ENCODE measurements around the gene NME2. TPM values are rescaled to one million over a fixed set of nuclear protein-coding genes. Genes with fewer than 3 reads are reported as not detected.
"Not testable (repeated sequence)": the region's sequence is repeated elsewhere in the genome, so short reads cannot be mapped to it uniquely, and the experiment has no call there.

NME2 gene
- total RNA-seq, 2 experiments from 2014 or later = 942 to 954 TPM

- POLR2A ChIA-PET = no interaction called here
- CTCF ChIA-PET = interaction anchor here (0.6 to 0.7 kb wide), 2 partner anchors 45 to 149 kb away, joined by 3 read pairs; no protein-coding TSS in a partner anchor
These were observed 18.6 kb upstream of the NME2 start for GRCh38 chr17:51147650-51148049.

GRCh38 chr17:51149163-51149562 is 17.0 kb upstream of the NME2 start:
- POLR2A ChIA-PET = no interaction called here
- CTCF ChIA-PET = interaction anchor here (0.7 kb wide), 2 partner anchors 24 to 84 kb away, joined by 3 to 5 read pairs; no protein-coding TSS in a partner anchor

- ChIA-PET CTCF (interaction anchor here (0.7 to 1.4 kb wide), 2 partner anchors 149 to 349 kb away, joined by 3 read pairs; no protein-coding TSS in a partner anchor), POLR2A (no interaction called here)
These were observed 15.3 kb upstream of the NME2 start for GRCh38 chr17:51150932-51151331.

GRCh38 chr17:51152766-51153209 is 13.4 kb upstream of the NME2 start:
- ChIA-PET POLR2A (interaction anchor here (0.6 to 1.4 kb wide), 9 partner anchors 10 to 287 kb away, joined by 3 to 11 read pairs (median 5); partner anchors contain the start of genes NME2, SPAG9 and TOB1), CTCF (interaction anchor here (0.8 to 1.8 kb wide), 12 partner anchors 9 to 285 kb away, joined by 3 to 25 read pairs (median 4); no protein-coding TSS in a partner anchor)

- POLR2A ChIA-PET = interaction anchor here (0.6 to 1.4 kb wide), 9 partner anchors 9 to 288 kb away, joined by 3 to 11 read pairs (median 5); partner anchors contain the start of genes NME2, SPAG9 and TOB1
- CTCF ChIA-PET = interaction anchor here (0.6 to 2.1 kb wide), 16 partner anchors 9 to 288 kb away, joined by 3 to 25 read pairs (median 3); partner anchors contain the start of genes NME2 and SPAG9
These were observed 12.8 kb upstream of the NME2 start, which contains the start of gene NME1 for GRCh38 chr17:51153210-51154072. Gene NME1 (plus strand): TSS chr17:51153559. CDS start chr17:51155655, 2,096 bp downstream.

GRCh38 chr17:51154176-51154575 is 12.0 kb upstream of the NME2 start:
- CTCF ChIA-PET = interaction anchor here (0.7 to 2.1 kb wide), 3 partner anchors 11 to 153 kb away, joined by 3 to 13 read pairs (median 4); partner anchors contain the start of gene NME2
- POLR2A ChIA-PET = interaction anchor here (1.3 to 1.4 kb wide), 2 partner anchors 8 to 152 kb away, joined by 5 read pairs; no protein-coding TSS in a partner anchor

GRCh38 chr17:51155416-51155815 is 10.8 kb upstream of the NME2 start:
- CTCF ChIA-PET = no interaction called here
- POLR2A ChIA-PET = interaction anchor here (0.5 kb wide), 1 partner anchor 122 kb away, joined by 3 read pairs; no protein-coding TSS in a partner anchor

GRCh38 chr17:51159604-51160003 is 6.6 kb upstream of the NME2 start:
- CTCF ChIA-PET = interaction anchor here (1.1 kb wide), 1 partner anchor 160 kb away, joined by 3 read pairs; no protein-coding TSS in a partner anchor

GRCh38 chr17:51161541-51161940 is 4.7 kb upstream of the NME2 start:
- ChIA-PET POLR2A (interaction anchor here (1.4 kb wide), 1 partner anchor 8 kb away, joined by 5 read pairs; the partner anchor contains the start of gene NME1), CTCF (interaction anchor here (0.9 kb wide), 1 partner anchor 8 kb away, joined by 5 read pairs; the partner anchor contains the start of gene NME1)

More at GRCh38 chr17:51159604-51160003, 6.6 kb upstream of the NME2 start:
- POLR2A ChIA-PET = no interaction called here

- ChIA-PET CTCF (interaction anchor here (0.6 to 2.5 kb wide), 2 partner anchors 11 to 53 kb away, joined by 4 to 13 read pairs; partner anchors contain the start of gene NME1), POLR2A (interaction anchor here (1.8 kb wide), 1 partner anchor 12 kb away, joined by 10 read pairs; the partner anchor contains the start of gene NME1)
These were observed 1.1 kb upstream of the NME2 start for GRCh38 chr17:51164911-51165679.

GRCh38 chr17:51165680-51166197 is 472 bp upstream of the NME2 start:
- CTCF ChIA-PET = interaction anchor here (0.6 to 2.5 kb wide), 2 partner anchors 12 to 53 kb away, joined by 4 to 13 read pairs; partner anchors contain the start of gene NME1
- POLR2A ChIA-PET = interaction anchor here (1.8 kb wide), 1 partner anchor 12 kb away, joined by 10 read pairs; the partner anchor contains the start of gene NME1

GRCh38 chr17:51166987-51167931 is 1.0 kb downstream of the NME2 start:
- CTCF ChIA-PET = interaction anchor here (1.0 to 2.5 kb wide), 2 partner anchors 13 to 14 kb away, joined by 3 to 13 read pairs; partner anchors contain the start of gene NME1
- POLR2A ChIA-PET = interaction anchor here (0.5 to 0.7 kb wide), 2 partner anchors 41 to 193 kb away, joined by 3 to 7 read pairs; no protein-coding TSS in a partner anchor

- CTCF ChIA-PET = no interaction called here
- POLR2A ChIA-PET = no interaction called here
These were observed 3.1 kb downstream of the NME2 start for GRCh38 chr17:51169340-51169739.

- ChIA-PET POLR2A (no interaction called here), CTCF (interaction anchor here (0.7 kb wide), 1 partner anchor 117 kb away, joined by 3 read pairs; no protein-coding TSS in a partner anchor)
These were observed 4.5 kb downstream of the NME2 start for GRCh38 chr17:51170736-51171135.

GRCh38 chr17:51172030-51172429 is 5.8 kb downstream of the NME2 start:
- POLR2A ChIA-PET, CTCF ChIA-PET: not testable (repeated sequence)

GRCh38 chr17:51180486-51180885 is 14.3 kb downstream of the NME2 start:
- CTCF ChIA-PET = interaction anchor here (0.9 kb wide), 1 partner anchor 15 kb away, joined by 3 read pairs; no protein-coding TSS in a partner anchor

GRCh38 chr17:51184124-51184523 is 17.9 kb downstream of the NME2 start:
- CTCF ChIA-PET = no interaction called here
- POLR2A ChIA-PET = no interaction called here

More at GRCh38 chr17:51180486-51180885, 14.3 kb downstream of the NME2 start:
- POLR2A ChIA-PET = no interaction called here
